ENCODE data around the gene GBGT1. TPM values are rescaled to one million over a fixed set of nuclear protein-coding genes. Genes with fewer than 3 reads are reported as not detected.

Gene GBGT1
- total RNA-seq, 1 experiment from 2014 or later = 1.8 TPM

GRCh38 chr9:133140606-133141005 lies 23.1 kb downstream of the GBGT1 start:
- Histone ChIP-seq H3K27ac (ENCODE audit: low read length) (no peak overlapping the region), H3K27me3 (ENCODE audit: control insufficient read depth, insufficient read depth, low read length) (no peaks in the 10 kb centered on the region), H3K9me3 (ENCODE audit: control insufficient read depth, insufficient read depth, low read depth, low read length) (no peaks in the 10 kb centered on the region), H3K36me3 (ENCODE audit: control insufficient read depth, insufficient read depth, low read length) (no peaks in the 10 kb centered on the region), H3K4me3 (ENCODE audit: low read depth in 2 of 2, low read length in 2 of 2) (no peak overlapping the region), H3K4me1 (ENCODE audit: control insufficient read depth, insufficient read depth, low read length) (peaks cover 52% of the 10 kb centered on the region)
- no peak for DNase-seq (ENCODE audit: low read depth, low spot score)
- ChIA-PET CTCF (no interaction called here), POLR2A (no interaction called here)
- ATAC-seq = no peak
- in situ Hi-C loops (cut with HindIII; ENCODE audit: low pct_unique_long_range_greater_than_20kb, low sequenced_read_pairs) = no loop called here
- BruUV-seq (replicated peaks) = no TSS peak
- intact Hi-C loops (cut with micrococcal nuclease; ENCODE audit: unreplicated experiment) = loop anchor here (10.0 kb wide), 1 partner anchor 96 kb away; no protein-coding TSS in a partner anchor
- TF ChIP-seq CTCF (IDR thresholded peaks at IDR 0.05) (no peak), SIN3A (IDR thresholded peaks at IDR 0.05; ENCODE audit: borderline replicate concordance, insufficient read depth, low read depth, low read length) (no peak), TCF7L2 (IDR thresholded peaks at IDR 0.05; ENCODE audit: low read depth, low read length) (no peak), REST (IDR thresholded peaks at IDR 0.05; ENCODE audit: insufficient read depth in 1 of 2, low read depth in 2 of 2, low read length in 1 of 2) (no peak), POLR2AphosphoS5 (IDR thresholded peaks at IDR 0.05; ENCODE audit: low read depth, low read length) (no peak)

- Histone ChIP-seq H3K4me1 (ENCODE audit: control insufficient read depth, insufficient read depth, low read length) (peaks cover 57% of the 10 kb centered on the region), H3K36me3 (ENCODE audit: control insufficient read depth, insufficient read depth, low read length) (no peaks in the 10 kb centered on the region), H3K27me3 (ENCODE audit: control insufficient read depth, insufficient read depth, low read length) (no peaks in the 10 kb centered on the region), H3K4me3 (ENCODE audit: low read depth in 2 of 2, low read length in 2 of 2) (no peak overlapping the region), H3K9me3 (ENCODE audit: control insufficient read depth, insufficient read depth, low read depth, low read length) (no peaks in the 10 kb centered on the region), H3K27ac (ENCODE audit: low read length) (no peak overlapping the region)
- intact Hi-C loops (cut with micrococcal nuclease; ENCODE audit: unreplicated experiment) = loop anchor here (10.0 kb wide), 1 partner anchor 95 kb away; no protein-coding TSS in a partner anchor
- ChIA-PET CTCF (interaction anchor here (0.6 kb wide), 1 partner anchor 276 kb away, joined by 3 read pairs; no protein-coding TSS in a partner anchor), POLR2A (no interaction called here)
- TF ChIP-seq SIN3A (IDR thresholded peaks at IDR 0.05; ENCODE audit: borderline replicate concordance, insufficient read depth, low read depth, low read length) (no peak), CTCF (IDR thresholded peaks at IDR 0.05) (no peak), TCF7L2 (IDR thresholded peaks at IDR 0.05; ENCODE audit: low read depth, low read length) (no peak), POLR2AphosphoS5 (IDR thresholded peaks at IDR 0.05; ENCODE audit: low read depth, low read length) (no peak), REST (IDR thresholded peaks at IDR 0.05; ENCODE audit: insufficient read depth in 1 of 2, low read depth in 2 of 2, low read length in 1 of 2) (no peak)
- ATAC-seq (no peak), DNase-seq (ENCODE audit: low read depth, low spot score) (no peak)
- in situ Hi-C loops (cut with HindIII; ENCODE audit: low pct_unique_long_range_greater_than_20kb, low sequenced_read_pairs) = no loop called here
- no TSS peak for BruUV-seq (replicated peaks)
Measured at GRCh38 chr9:133140174-133140505, 23.6 kb downstream of the GBGT1 start.

All from Panc1 (cell line).